Left renal cortex interstitium (tissue), 4 donors: ENCODE data around the gene RPRD1B. TPM values are rescaled to one million over a fixed set of nuclear protein-coding genes. Genes with fewer than 3 reads are reported as not detected.
"Not testable (repeated sequence)": the region's sequence is repeated elsewhere in the genome, so short reads cannot be mapped to it uniquely, and the experiment has no call there.

Experiments
- DNase-seq, 4 donors: peaks; one replicate each; pipeline ENCODE4 v3.0.0-alpha.2; 2013; ENCODE audit warnings: low read depth in 4 of 4, low spot score in 2 of 4, missing footprints in 1 of 4
- polyA plus RNA-seq, 4 donors: library from polyadenylated mRNA; unstranded; fragments of 120-200 nt; gene quantifications; one replicate each; pipeline ENCODE4 v1.2.1, GENCODE V29; 2013; ENCODE audit not compliant: insufficient read length in 4 of 4

RPRD1B gene
- polyA plus RNA-seq, 4 donors, result 35.3 to 41.6 (median 37.7) TPM

- DNase-seq, result no peak
These were observed 32.2 kb upstream of the RPRD1B start for GRCh38 chr20:38001173-38001875.

- DNase-seq, result no peak
These were observed 31.6 kb upstream of the RPRD1B start for GRCh38 chr20:38001981-38002380.

- DNase-seq, result no peak
These were observed 31.1 kb upstream of the RPRD1B start for GRCh38 chr20:38002422-38002821.

GRCh38 chr20:38004416-38004815 lies 29.1 kb upstream of the RPRD1B start:
- DNase-seq, result no peak

- DNase-seq, result no peak
These were observed 27.6 kb upstream of the RPRD1B start for GRCh38 chr20:38005903-38006302.

- no peak for DNase-seq
These were observed 26.0 kb upstream of the RPRD1B start for GRCh38 chr20:38007526-38007925.

GRCh38 chr20:38008233-38008944 lies 25.2 kb upstream of the RPRD1B start:
- no peak for DNase-seq

- DNase-seq, result not testable (repeated sequence)
These were observed 24.1 kb upstream of the RPRD1B start for GRCh38 chr20:38009416-38009815.

GRCh38 chr20:38011696-38012095 lies 21.9 kb upstream of the RPRD1B start:
- DNase-seq, result no peak

- DNase-seq, result no peak
These were observed 21.2 kb upstream of the RPRD1B start for GRCh38 chr20:38012332-38012731.

GRCh38 chr20:38013887-38014286 lies 19.7 kb upstream of the RPRD1B start:
- DNase-seq, result no peak

- DNase-seq, result no peak
These were observed 15.6 kb upstream of the RPRD1B start for GRCh38 chr20:38017959-38018358.

- no peak for DNase-seq
These were observed 15.2 kb upstream of the RPRD1B start for GRCh38 chr20:38018385-38018784.

- no peak for DNase-seq
These were observed 12.3 kb upstream of the RPRD1B start for GRCh38 chr20:38021087-38021772.

GRCh38 chr20:38023181-38024001 lies 10.2 kb upstream of the RPRD1B start:
- DNase-seq, result peak in 2 of 4 donors; percentile 13

- DNase-seq, result no peak
These were observed 9.1 kb upstream of the RPRD1B start for GRCh38 chr20:38024496-38024895.

- DNase-seq, result no peak
These were observed 4.1 kb upstream of the RPRD1B start for GRCh38 chr20:38029453-38029852.

GRCh38 chr20:38031957-38032356 lies 1.6 kb upstream of the RPRD1B start:
- DNase-seq, result no peak

GRCh38 chr20:38032585-38033329 lies 789 bp upstream of the RPRD1B start:
- DNase-seq, result no peak

- peak in 1 of 4 donors; percentile 8 for DNase-seq
These were observed 633 bp downstream of the RPRD1B start for GRCh38 chr20:38034108-38034649.
